GM19395 (cell line): ENCODE results near the gene ALDH8A1.

Experiments used
- ATAC-seq: cut with Tn5 transposase; IDR thresholded peaks from one replicate; pipeline ENCODE4 v1.9.1; 2021; ENCODE audit warnings: mild to moderate bottlenecking, moderate library complexity; ENCODE audit not compliant: unreplicated experiment

Gene ALDH8A1

GRCh38 chr6:134873500-134874388 lies 76.2 kb downstream of the ALDH8A1 start:
- ATAC-seq = peak; percentile 20

DNA sequence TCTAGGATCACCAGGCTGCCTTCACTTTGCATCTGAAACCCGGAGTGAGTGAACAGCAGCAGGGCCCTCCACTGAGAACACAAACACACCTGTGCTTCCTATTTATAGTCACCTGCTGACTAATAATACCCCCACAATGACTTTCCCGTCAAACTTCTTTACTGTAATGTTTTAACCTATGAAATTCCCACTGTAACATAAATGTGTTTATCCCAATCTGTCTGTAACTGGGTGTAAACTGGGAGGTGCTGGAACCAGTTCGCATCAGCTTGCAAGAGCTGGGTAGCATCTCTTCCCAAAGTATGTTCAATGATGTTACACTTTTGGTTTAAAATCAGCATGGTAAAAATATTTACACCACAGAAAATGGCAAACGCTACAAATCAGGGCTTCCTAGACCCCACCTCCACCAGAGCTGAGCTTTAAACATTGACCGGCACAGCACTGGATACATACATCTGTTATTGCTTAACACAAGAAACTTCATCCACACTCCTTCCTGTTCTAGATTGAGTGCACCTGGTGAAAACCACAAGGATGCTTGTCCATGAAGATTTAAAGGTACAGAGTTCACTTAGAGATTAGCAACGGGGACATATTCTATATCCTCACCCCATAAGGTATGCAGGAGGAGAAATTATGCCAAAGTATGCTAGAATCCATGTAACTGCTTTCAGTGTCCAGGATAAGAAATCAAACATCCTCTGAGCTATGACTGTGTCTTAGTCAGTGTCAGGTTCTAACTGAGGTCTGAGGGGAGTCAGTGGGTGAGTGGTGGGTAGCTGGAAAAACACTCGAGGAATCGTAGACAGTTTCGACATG lies 79.0 kb downstream of the ALDH8A1 start:
- peak; percentile 94 for ATAC-seq

- no peak for ATAC-seq
These were observed 81.1 kb downstream of the ALDH8A1 start for GRCh38 chr6:134868812-134869211.
